Gastroesophageal sphincter (tissue), 4 donors: ENCODE measurements around the gene SPACA5. TPM values are rescaled to one million over a fixed set of nuclear protein-coding genes. Genes with fewer than 3 reads are reported as not detected.

Source experiments
- ATAC-seq: fragments of 150-250 bp; one replicate; pipeline ENCODE4 v1.9.1; 2016; ENCODE audit warnings: mild to moderate bottlenecking, moderate library complexity
- H3K27ac ChIP-seq, 4 donors: fragments of 200-600 bp; sonication (generic) in 3 of 4; 1 replicate in 3 of 4; 2 replicates in 1 of 4; pipeline ENCODE4 v1.5.1; 2016 to 2019
- H3K27me3 ChIP-seq: fragments of 200-600 bp; sonication (generic); one replicate; pipeline ENCODE4 v1.5.1; 2019
- H3K36me3 ChIP-seq, 2 donors: fragments of 200-600 bp; sonication (generic); one replicate each; pipeline ENCODE4 v1.5.1; 2019; ENCODE audit warnings: control low read depth in 1 of 2
- H3K4me1 ChIP-seq, 3 donors: fragments of 200-600 bp; sonication (generic); 1 replicate in 2 of 3; 2 replicates in 1 of 3; pipeline ENCODE4 v1.5.1; 2016 to 2019; ENCODE audit warnings: control low read depth in 2 of 3
- H3K4me3 ChIP-seq, 2 donors: fragments of 200-600 bp; sonication (generic); one replicate each; pipeline ENCODE4 v1.5.1; 2019; ENCODE audit warnings: mild to moderate bottlenecking in 1 of 2, moderate library complexity in 1 of 2
- H3K9me3 ChIP-seq, 3 donors: fragments of 200-600 bp; sonication (generic); one replicate each; pipeline ENCODE4 v1.5.1; 2017 to 2019; ENCODE audit warnings: control low read depth in 2 of 3
- EP300 ChIP-seq: sonication (generic); formaldehyde crosslinking; IDR thresholded peaks from one replicate; pipeline ENCODE4 v1.6.1; 2017; ENCODE audit warnings: antibody characterized with exemption, mild to moderate bottlenecking
- POLR2A ChIP-seq, 2 donors: fragments of 450-650 bp; IDR thresholded peaks; one replicate each; pipeline ENCODE4 v1.6.1; 2017; ENCODE audit warnings: antibody characterized with exemption in 2 of 2, mild to moderate bottlenecking in 2 of 2, moderate library complexity in 1 of 2
- POLR2AphosphoS5 ChIP-seq: sonication (generic); formaldehyde crosslinking; IDR thresholded peaks from one replicate; pipeline ENCODE4 v1.6.1; 2017; ENCODE audit warnings: antibody characterized with exemption
- WGBS, 2 donors: methylation state at CpG; one replicate each; pipeline ENCODE4 v1.1.5; 2018; ENCODE audit warnings: low coverage in 1 of 2; 5-methylcytosine and 5-hydroxymethylcytosine counted together
- total RNA-seq, 4 donors: library from RNA; depleted of rRNA; stranded (reverse); fragments of >200 nt; gene quantifications; one replicate each; pipeline ENCODE4 v1.1.0, GENCODE V29; 2016
- TF ChIP-seq, protein P1 (sequence below), 4 experiments: fragments of 200-600 bp in 2 of 4; fragments of 450-650 bp in 2 of 4; sonication (generic) in 1 of 4; IDR thresholded peaks; one replicate each; pipeline ENCODE4 v1.5.1; 2017 to 2019; ENCODE audit warnings: antibody characterized with exemption in 4 of 4, mild to moderate bottlenecking in 2 of 4, moderate library complexity in 2 of 4

Gene SPACA5
- total RNA-seq, 4 donors from 2014 or later = not detected

DNA sequence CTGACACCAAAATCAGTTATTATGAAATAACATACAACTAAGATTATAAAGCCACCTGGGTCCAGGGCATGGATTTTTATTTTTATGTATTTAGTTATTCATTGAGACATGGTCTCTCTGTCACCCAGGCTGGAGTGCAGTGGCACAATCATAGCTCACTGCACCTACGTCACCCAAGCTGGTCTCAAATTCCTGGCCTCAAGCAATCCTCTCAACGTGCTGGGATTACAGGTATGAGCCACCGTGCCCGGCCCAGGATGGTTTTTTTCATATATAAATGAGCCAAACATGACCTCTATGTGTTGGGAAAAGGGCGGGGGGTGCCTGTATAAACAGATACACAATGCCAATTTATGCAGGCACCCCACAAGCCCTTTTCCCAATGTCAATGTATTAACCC, 40.1 kb downstream of the SPACA5 start:
- H3K4me3 ChIP-seq = no peak overlapping the region
- H3K4me1 ChIP-seq = no peaks in the 10 kb centered on the region
- no peak for ATAC-seq
- H3K27me3 ChIP-seq = no peaks in the 10 kb centered on the region
- TF ChIP-seq EP300 (no peak), POLR2A (IDR thresholded peaks at IDR 0.05) (no peak), POLR2AphosphoS5 (no peak)
- TF ChIP-seq, protein P1, sequence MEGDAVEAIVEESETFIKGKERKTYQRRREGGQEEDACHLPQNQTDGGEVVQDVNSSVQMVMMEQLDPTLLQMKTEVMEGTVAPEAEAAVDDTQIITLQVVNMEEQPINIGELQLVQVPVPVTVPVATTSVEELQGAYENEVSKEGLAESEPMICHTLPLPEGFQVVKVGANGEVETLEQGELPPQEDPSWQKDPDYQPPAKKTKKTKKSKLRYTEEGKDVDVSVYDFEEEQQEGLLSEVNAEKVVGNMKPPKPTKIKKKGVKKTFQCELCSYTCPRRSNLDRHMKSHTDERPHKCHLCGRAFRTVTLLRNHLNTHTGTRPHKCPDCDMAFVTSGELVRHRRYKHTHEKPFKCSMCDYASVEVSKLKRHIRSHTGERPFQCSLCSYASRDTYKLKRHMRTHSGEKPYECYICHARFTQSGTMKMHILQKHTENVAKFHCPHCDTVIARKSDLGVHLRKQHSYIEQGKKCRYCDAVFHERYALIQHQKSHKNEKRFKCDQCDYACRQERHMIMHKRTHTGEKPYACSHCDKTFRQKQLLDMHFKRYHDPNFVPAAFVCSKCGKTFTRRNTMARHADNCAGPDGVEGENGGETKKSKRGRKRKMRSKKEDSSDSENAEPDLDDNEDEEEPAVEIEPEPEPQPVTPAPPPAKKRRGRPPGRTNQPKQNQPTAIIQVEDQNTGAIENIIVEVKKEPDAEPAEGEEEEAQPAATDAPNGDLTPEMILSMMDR (IDR thresholded peaks at IDR 0.05) = no peak
- H3K36me3 ChIP-seq = no peaks in the 10 kb centered on the region
- no peak overlapping the region for H3K27ac ChIP-seq
- 80 to 100% methylated on average over 3 to 4 of the region's 5 CpGs for WGBS, 2 donors
- no peaks in the 10 kb centered on the region for H3K9me3 ChIP-seq

GRCh38 chrX:48058621-48059295, 52.0 kb downstream of the SPACA5 start:
- Histone ChIP-seq H3K9me3 (no peaks in the 10 kb centered on the region), H3K27ac (no peak overlapping the region), H3K4me3 (no peak overlapping the region), H3K27me3 (no peaks in the 10 kb centered on the region), H3K36me3 (peaks cover 0 to 55% of the 10 kb centered on the region in 2 donors), H3K4me1 (no peaks in the 10 kb centered on the region)
- no peak for ATAC-seq
- TF ChIP-seq POLR2AphosphoS5 (no peak), EP300 (no peak), POLR2A (IDR thresholded peaks at IDR 0.05) (no peak)
- TF ChIP-seq, protein P1 (IDR thresholded peaks at IDR 0.05) = no peak
- WGBS, 2 donors = 71 to 86% methylated on average over 1 to 2 of the region's 2 CpGs

GRCh38 chrX:48059296-48059639, 52.5 kb downstream of the SPACA5 start:
- TF ChIP-seq EP300 (no peak), POLR2A (IDR thresholded peaks at IDR 0.05) (no peak), POLR2AphosphoS5 (no peak)
- TF ChIP-seq, protein P1 (IDR thresholded peaks at IDR 0.05) = no peak
- Histone ChIP-seq H3K9me3 (no peaks in the 10 kb centered on the region), H3K27me3 (no peaks in the 10 kb centered on the region), H3K4me1 (no peaks in the 10 kb centered on the region), H3K4me3 (no peak overlapping the region), H3K27ac (no peak overlapping the region), H3K36me3 (peaks cover 0 to 60% of the 10 kb centered on the region in 2 donors)
- 100% methylated on average over 1 of the region's 1 CpG; no CpG with 5 or more reads in 1 of the 2 donors for WGBS, 2 donors
- ATAC-seq = no peak

Other genes starting within 250 kb of the SPACA5 start
- gene ZNF81, start 170.1 kb upstream of the SPACA5 start, total RNA-seq = 10 to 100 TPM in 1 of 4 donors, 1 to 10 TPM in 3; 5.0 to 13.4 (median 7.6) TPM
- gene ZNF182, start 3.0 kb upstream of the SPACA5 start, total RNA-seq = 1 to 10 TPM; 2.8 to 5.8 (median 3.8) TPM
- gene ZNF630, start 64.7 kb downstream of the SPACA5 start, total RNA-seq = 1 to 10 TPM; 2.8 to 7.8 (median 3.8) TPM
- gene SPACA5B, start 123.6 kb downstream of the SPACA5 start, total RNA-seq = not detected
- not detected for gene SSX5, start 189.8 kb downstream of the SPACA5 start, total RNA-seq
- not detected for gene SSX1, start 248.4 kb downstream of the SPACA5 start, total RNA-seq